DOHH2 (cell line): Measurements from ENCODE around the gene ABCC8.

ENCODE experiments used
- H3F3A ChIP-seq: fragments of 200-600 bp; sonication (generic), shearing (Covaris generic); 2 replicates; pipeline ENCODE4 v1.6.0; 2016; ENCODE audit warnings: antibody characterized with exemption, mild to moderate bottlenecking; ENCODE audit not compliant: control insufficient read depth, insufficient read depth
- H3K27ac ChIP-seq: fragments of 200-600 bp; sonication (generic); 2 replicates; pipeline ENCODE4 v1.5.1; 2014; ENCODE audit warnings: low read depth, mild to moderate bottlenecking, low read length, moderate library complexity
- H3K27me3 ChIP-seq: fragments of 200-600 bp; sonication (generic); 2 replicates; pipeline ENCODE4 v1.6.1; 2014; ENCODE audit warnings: mild to moderate bottlenecking, low read length, mixed read lengths; ENCODE audit not compliant: control insufficient read depth
- H3K36me3 ChIP-seq: fragments of 200-600 bp; sonication (generic); 2 replicates; pipeline ENCODE4 v1.6.1; 2014; ENCODE audit warnings: mild to moderate bottlenecking, low read length, moderate library complexity, mixed read lengths; ENCODE audit not compliant: control insufficient read depth
- H3K4me1 ChIP-seq: fragments of 200-600 bp; sonication (generic); 2 replicates; pipeline ENCODE4 v1.6.1; 2014; ENCODE audit warnings: mild to moderate bottlenecking, low read length, mixed read lengths; ENCODE audit not compliant: control insufficient read depth
- H3K4me2 ChIP-seq: fragments of 200-600 bp; sonication (generic); 2 replicates; pipeline ENCODE4 v1.6.0; 2014; ENCODE audit warnings: mild to moderate bottlenecking, low read length, moderate library complexity
- H3K4me3 ChIP-seq: fragments of 200-600 bp; sonication (generic); 2 replicates; pipeline ENCODE4 v1.5.1; 2014; ENCODE audit warnings: mild to moderate bottlenecking, low read length, mixed read lengths
- H3K79me2 ChIP-seq: fragments of 200-600 bp; sonication (generic); 2 replicates; pipeline ENCODE4 v1.6.1; 2014; ENCODE audit warnings: mild to moderate bottlenecking, low read length, mixed read lengths; ENCODE audit not compliant: control insufficient read depth
- H3K9me2 ChIP-seq: fragments of 200-600 bp; sonication (generic); replicated peaks from 2 replicates; pipeline ENCODE4 v1.6.1; 2014; ENCODE audit warnings: mild to moderate bottlenecking, low read length, mixed read lengths; ENCODE audit not compliant: control insufficient read depth
- H3K9me3 ChIP-seq: fragments of 200-600 bp; sonication (generic); 2 replicates; pipeline ENCODE4 v1.6.1; 2014; ENCODE audit warnings: antibody characterized with exemption, low read length, mixed read lengths; ENCODE audit not compliant: control insufficient read depth, insufficient read depth
- H4K20me1 ChIP-seq: fragments of 200-600 bp; sonication (generic); 2 replicates; pipeline ENCODE4 v1.6.0; 2014; ENCODE audit warnings: low read depth, mild to moderate bottlenecking, antibody characterized with exemption, low read length, moderate library complexity; ENCODE audit not compliant: control insufficient read depth, insufficient read depth
- EZH2phosphoT487 ChIP-seq: fragments of 200-600 bp; sonication (generic); IDR thresholded peaks from 2 replicates; pipeline ENCODE4 v1.6.1; 2017; ENCODE audit warnings: borderline replicate concordance, mild to moderate bottlenecking, antibody characterized with exemption, low read length, moderate library complexity, mixed read lengths
- TF ChIP-seq, protein P1 (sequence below): fragments of 200-600 bp; sonication (generic); IDR thresholded peaks from one replicate; pipeline ENCODE4 v1.5.1; 2014; ENCODE audit warnings: antibody characterized with exemption, mild to moderate bottlenecking, low read depth, low read length; ENCODE audit not compliant: poor library complexity, severe bottlenecking

The ABCC8 gene

DNA sequence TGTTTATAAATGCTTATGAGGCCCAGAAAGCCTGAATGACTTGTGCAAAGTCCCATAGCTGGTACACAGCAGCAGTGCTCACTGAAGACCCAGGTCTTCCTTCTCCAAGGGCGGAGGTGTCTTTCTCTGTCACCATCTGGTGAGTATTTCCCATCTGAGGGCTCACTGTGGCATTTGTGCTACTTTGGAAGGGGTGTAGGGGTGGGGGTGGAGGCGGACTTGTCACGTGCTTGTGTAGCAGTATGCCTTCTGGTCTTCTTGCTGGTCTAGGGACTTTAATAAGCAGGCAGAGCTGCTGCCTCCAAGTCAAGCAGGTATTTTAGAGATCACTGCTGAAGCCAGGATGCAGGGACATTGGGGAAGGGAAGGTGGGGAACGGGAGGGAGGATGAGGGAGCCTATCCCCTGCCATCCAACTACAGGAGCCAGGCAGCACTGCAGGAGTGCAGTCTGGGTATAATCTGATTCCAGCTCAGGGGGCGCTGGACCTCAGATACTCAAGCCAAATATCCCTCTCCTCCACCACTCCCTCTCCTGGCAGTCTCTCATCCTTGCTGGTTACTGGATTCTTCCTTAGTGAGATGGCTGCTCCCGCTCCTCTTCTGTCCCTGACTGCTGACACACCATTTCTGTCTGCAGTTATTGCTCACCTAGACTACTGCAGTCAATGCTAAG, 3.4 kb downstream of the ABCC8 start:
- Histone ChIP-seq H3K9me2 (no peaks in the 10 kb centered on the region), H3K9me3 (no peaks in the 10 kb centered on the region), H3K4me2 (no peak overlapping the region), H3K27me3 (peaks cover 22% of the 10 kb centered on the region), H4K20me1 (no peaks in the 10 kb centered on the region), H3K36me3 (no peaks in the 10 kb centered on the region), H3F3A (no peaks in the 10 kb centered on the region), H3K4me1 (no peaks in the 10 kb centered on the region), H3K27ac (no peak overlapping the region), H3K4me3 (no peak overlapping the region), H3K79me2 (no peaks in the 10 kb centered on the region)
- TF ChIP-seq EZH2phosphoT487 = no peak
- TF ChIP-seq, protein P1, sequence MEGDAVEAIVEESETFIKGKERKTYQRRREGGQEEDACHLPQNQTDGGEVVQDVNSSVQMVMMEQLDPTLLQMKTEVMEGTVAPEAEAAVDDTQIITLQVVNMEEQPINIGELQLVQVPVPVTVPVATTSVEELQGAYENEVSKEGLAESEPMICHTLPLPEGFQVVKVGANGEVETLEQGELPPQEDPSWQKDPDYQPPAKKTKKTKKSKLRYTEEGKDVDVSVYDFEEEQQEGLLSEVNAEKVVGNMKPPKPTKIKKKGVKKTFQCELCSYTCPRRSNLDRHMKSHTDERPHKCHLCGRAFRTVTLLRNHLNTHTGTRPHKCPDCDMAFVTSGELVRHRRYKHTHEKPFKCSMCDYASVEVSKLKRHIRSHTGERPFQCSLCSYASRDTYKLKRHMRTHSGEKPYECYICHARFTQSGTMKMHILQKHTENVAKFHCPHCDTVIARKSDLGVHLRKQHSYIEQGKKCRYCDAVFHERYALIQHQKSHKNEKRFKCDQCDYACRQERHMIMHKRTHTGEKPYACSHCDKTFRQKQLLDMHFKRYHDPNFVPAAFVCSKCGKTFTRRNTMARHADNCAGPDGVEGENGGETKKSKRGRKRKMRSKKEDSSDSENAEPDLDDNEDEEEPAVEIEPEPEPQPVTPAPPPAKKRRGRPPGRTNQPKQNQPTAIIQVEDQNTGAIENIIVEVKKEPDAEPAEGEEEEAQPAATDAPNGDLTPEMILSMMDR = peak; percentile 38

DNA sequence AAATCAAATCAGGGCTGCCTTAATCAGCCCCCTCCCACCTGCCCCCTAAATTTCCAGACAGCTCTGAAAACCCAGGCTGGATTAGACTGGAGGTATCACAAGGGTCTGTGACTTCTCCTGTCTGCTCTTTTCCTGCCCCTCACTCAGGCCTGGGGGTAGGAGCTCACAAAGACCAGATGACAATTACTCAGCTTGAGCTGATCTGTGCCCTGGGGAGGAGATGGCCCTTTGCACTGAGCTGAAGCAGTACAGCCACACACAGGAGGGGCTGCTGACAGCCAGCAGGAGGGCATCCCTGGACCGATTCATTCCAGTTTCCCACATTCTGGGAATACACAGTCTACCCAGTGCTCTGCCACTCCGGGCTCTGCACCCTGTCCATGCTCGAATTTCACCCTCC, 4.2 kb downstream of the ABCC8 start:
- H3K4me2 ChIP-seq = no peak overlapping the region
- H3F3A ChIP-seq = no peaks in the 10 kb centered on the region
- H3K4me1 ChIP-seq = no peaks in the 10 kb centered on the region
- H3K79me2 ChIP-seq = no peaks in the 10 kb centered on the region
- H3K36me3 ChIP-seq = no peaks in the 10 kb centered on the region
- no peaks in the 10 kb centered on the region for H3K9me3 ChIP-seq
- H3K27ac ChIP-seq = no peak overlapping the region
- no peaks in the 10 kb centered on the region for H4K20me1 ChIP-seq
- H3K9me2 ChIP-seq = no peaks in the 10 kb centered on the region
- TF ChIP-seq, protein P1 = no peak
- no peak for TF ChIP-seq EZH2phosphoT487
- peaks cover 16% of the 10 kb centered on the region for H3K27me3 ChIP-seq
- H3K4me3 ChIP-seq = no peak overlapping the region

DNA sequence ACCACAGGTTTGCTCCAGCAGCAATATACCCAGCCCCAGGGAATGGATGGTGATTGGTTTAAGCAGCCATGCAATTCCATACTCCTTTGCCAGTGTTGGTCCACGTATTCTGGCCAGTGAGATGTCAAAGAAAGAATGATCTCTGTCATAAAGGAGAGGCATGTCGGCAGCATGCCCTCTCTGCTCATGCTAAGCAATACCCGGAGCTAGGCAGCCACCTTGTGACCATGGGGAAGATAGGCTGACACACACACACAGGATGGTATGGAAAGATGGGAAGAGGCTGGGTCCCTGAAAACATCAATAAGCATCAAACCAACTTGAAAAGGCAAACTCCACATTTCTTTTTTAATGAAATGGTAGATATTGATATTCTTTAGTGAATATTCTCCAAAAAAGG, 5.1 kb downstream of the ABCC8 start:
- Histone ChIP-seq H3F3A (no peaks in the 10 kb centered on the region), H3K9me2 (no peaks in the 10 kb centered on the region), H3K4me2 (no peak overlapping the region), H3K4me1 (no peaks in the 10 kb centered on the region), H3K27me3 (peaks cover 14% of the 10 kb centered on the region), H3K79me2 (no peaks in the 10 kb centered on the region), H3K36me3 (no peaks in the 10 kb centered on the region), H3K27ac (no peak overlapping the region), H4K20me1 (no peaks in the 10 kb centered on the region), H3K9me3 (no peaks in the 10 kb centered on the region), H3K4me3 (no peak overlapping the region)
- no peak for TF ChIP-seq EZH2phosphoT487
- TF ChIP-seq, protein P1 = peak; percentile 9
